ENCODE data around the gene BSN.

GRCh38 chr3:49712166-49712565 is 157.9 kb downstream of the BSN start:
- TF ChIP-seq CTCF (IDR thresholded peaks at IDR 0.05) (no peak), POLR2AphosphoS5 (IDR thresholded peaks at IDR 0.05; ENCODE audit: low read depth, low read length) (no peak), SIN3A (IDR thresholded peaks at IDR 0.05; ENCODE audit: borderline replicate concordance, insufficient read depth, low read depth, low read length) (no peak)
